Measurements from ENCODE around the gene WEE1. TPM values are rescaled to one million over a fixed set of nuclear protein-coding genes. Genes with fewer than 3 reads are reported as not detected.

The WEE1 gene
- 10.9 TPM for total RNA-seq
- long read RNA-seq, transcript WEE1-202 (11 exons, 2,799 nt), result major isoform, 18 of 24 reads
- long read RNA-seq, partial matches to known transcripts, result 5 of 24 reads
- long read RNA-seq, other reads (novel, unspliced or antisense), result 1 of 24 reads

DNA sequence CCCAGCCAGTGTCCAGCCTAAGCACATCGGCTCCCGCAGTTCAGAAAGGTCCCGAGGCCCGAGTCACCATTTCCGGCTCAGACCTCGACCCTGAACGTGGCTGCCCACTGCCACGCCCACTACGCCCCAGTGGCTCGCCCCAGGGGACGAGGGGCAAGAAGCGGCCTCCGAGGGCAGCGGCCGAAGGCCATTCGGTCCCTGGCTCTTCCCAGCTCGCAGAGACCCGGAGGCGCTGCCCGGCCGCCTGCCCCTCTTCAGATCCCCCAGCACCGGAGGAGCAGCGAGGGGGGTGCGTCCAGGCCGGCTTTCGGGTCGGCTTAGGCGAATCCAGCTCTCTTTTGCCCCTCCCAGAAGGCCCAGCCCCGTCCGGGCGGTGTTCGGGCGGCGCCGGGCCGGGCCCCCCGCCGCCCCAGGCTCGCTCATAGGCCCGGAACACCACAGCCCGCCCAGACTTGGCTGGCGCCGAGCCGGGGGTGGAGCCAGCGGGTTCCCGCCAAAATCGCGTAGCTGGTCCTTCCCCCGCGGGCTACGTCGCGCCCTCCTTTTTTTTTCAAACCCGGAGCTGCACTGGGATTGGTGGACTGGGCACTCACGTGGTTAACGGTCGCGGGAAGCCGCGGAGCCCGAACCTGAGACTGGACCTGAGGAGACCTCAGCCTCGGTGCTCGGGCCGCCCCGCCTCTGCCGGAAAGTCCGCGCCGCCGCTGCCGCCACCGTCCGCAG is at the start of gene WEE1:
Gene WEE1 (plus strand): TSS at position 619 of the 723 bp plus-strand sequence. CDS start 264 bp downstream, outside the sequence.
- peaks cover 14% of the 10 kb centered on the region for H3K4me1 ChIP-seq
- DNase-seq (peak; percentile 99), ATAC-seq (peak; percentile 95)
- peak within 1 kb of the TSS; percentile 77 for H3K4me3 ChIP-seq
- peak within 1 kb of the TSS; percentile 97 for H3K27ac ChIP-seq
- intact Hi-C loops (cut with DNase I), result no loop called here
- no peaks in the 10 kb centered on the region for H3K9me3 ChIP-seq
- H3K36me3 ChIP-seq, result no peaks in the 10 kb centered on the region
- TF ChIP-seq, protein P1, sequence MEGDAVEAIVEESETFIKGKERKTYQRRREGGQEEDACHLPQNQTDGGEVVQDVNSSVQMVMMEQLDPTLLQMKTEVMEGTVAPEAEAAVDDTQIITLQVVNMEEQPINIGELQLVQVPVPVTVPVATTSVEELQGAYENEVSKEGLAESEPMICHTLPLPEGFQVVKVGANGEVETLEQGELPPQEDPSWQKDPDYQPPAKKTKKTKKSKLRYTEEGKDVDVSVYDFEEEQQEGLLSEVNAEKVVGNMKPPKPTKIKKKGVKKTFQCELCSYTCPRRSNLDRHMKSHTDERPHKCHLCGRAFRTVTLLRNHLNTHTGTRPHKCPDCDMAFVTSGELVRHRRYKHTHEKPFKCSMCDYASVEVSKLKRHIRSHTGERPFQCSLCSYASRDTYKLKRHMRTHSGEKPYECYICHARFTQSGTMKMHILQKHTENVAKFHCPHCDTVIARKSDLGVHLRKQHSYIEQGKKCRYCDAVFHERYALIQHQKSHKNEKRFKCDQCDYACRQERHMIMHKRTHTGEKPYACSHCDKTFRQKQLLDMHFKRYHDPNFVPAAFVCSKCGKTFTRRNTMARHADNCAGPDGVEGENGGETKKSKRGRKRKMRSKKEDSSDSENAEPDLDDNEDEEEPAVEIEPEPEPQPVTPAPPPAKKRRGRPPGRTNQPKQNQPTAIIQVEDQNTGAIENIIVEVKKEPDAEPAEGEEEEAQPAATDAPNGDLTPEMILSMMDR (IDR thresholded peaks at IDR 0.05), result no peak
- H3K27me3 ChIP-seq, result no peaks in the 10 kb centered on the region

DNA sequence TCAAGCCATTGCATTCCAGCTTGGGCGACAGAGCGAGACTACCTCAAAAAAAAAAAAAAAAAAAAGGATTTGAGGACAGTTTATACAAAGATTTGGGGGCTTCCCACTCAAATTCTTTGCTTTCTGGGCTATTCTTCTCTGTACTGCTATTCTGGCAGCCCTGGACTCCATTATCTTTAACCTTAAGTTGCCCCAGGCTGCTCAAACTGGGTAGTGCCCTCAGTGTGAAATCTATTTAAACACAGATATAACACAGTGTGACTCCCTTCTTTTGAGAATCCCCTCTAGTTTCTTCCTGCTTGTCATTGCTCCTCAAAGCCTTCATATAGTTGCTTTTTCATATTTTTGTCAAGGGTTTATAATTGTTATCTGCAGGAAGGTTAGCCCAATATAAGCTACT is 49.5 kb upstream of the WEE1 start:
- Histone ChIP-seq H3K4me3 (no peak overlapping the region), H3K27me3 (no peaks in the 10 kb centered on the region), H3K27ac (no peak overlapping the region), H3K9me3 (no peaks in the 10 kb centered on the region), H3K36me3 (peaks cover 15% of the 10 kb centered on the region), H3K4me1 (no peaks in the 10 kb centered on the region)
- TF ChIP-seq, protein P1 (IDR thresholded peaks at IDR 0.05), result no peak
- intact Hi-C loops (cut with DNase I), result no loop called here
- DNase-seq, result no peak
- no peak for ATAC-seq

DNA sequence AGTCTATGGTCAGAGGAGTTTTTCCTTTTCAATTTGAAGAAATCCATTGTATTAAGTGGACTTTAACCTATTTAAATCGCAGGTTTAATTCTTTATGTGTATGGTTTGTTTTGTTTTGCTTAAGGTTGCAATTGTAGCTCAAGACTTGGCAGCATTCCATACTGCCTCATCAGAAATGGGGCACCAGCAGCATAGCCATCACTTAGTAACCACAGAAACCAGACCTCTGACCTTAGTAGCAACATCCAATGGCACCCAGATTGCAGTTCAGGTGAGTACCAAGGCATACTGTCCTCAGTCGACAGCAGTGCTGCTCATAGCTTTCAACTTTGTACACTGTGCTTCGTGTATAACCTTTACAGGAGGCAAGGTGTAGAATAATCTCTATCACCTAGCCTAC is 48.4 kb upstream of the WEE1 start:
- no peaks in the 10 kb centered on the region for H3K4me1 ChIP-seq

DNA sequence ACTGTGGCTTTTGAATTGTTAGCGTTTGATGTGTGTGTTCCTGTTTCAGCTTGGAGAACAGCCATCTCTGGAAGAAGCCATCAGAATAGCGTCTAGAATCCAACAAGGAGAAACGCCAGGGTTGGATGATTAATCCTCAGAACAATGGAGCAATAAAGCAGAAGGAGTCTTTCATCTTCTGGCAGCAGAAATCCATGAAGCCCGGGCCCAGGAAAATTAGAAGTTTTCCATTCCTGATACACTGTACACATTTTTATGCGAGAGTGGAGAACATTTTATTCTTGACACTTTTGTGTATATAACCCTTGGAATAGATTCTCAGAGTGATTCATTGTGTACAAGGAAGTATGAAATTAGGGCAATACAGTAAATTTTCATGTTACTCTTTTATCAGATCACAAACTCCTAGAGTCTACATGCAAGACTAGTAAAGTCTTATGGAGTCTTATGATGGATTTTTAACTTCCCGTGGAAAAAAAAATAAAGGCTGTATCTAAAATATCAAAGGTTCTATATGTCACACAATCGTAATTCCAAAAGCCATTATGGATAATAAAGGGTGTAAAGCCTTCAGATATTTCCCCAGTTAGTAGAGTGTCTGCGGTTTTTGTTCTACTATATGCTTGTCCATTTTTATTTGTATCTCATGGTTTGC is 45.9 kb upstream of the WEE1 start:
- intact Hi-C loops (cut with DNase I), result no loop called here
- ATAC-seq (no peak), DNase-seq (no peak)
- no peaks in the 10 kb centered on the region for H3K4me1 ChIP-seq
- H3K36me3 ChIP-seq, result no peaks in the 10 kb centered on the region
- TF ChIP-seq, protein P1 (IDR thresholded peaks at IDR 0.05), result no peak
- H3K27ac ChIP-seq, result no peak overlapping the region
- H3K9me3 ChIP-seq, result no peaks in the 10 kb centered on the region
- H3K4me3 ChIP-seq, result no peak overlapping the region
- no peaks in the 10 kb centered on the region for H3K27me3 ChIP-seq

More for the DNA sequence above, 48.4 kb upstream of the WEE1 start:
- Histone ChIP-seq H3K4me3 (no peak overlapping the region), H3K27ac (no peak overlapping the region), H3K27me3 (no peaks in the 10 kb centered on the region), H3K9me3 (no peaks in the 10 kb centered on the region), H3K36me3 (peaks cover 15% of the 10 kb centered on the region)
- ATAC-seq (no peak), DNase-seq (no peak)
- intact Hi-C loops (cut with DNase I), result no loop called here
- TF ChIP-seq, protein P1 (IDR thresholded peaks at IDR 0.05), result no peak

DNA sequence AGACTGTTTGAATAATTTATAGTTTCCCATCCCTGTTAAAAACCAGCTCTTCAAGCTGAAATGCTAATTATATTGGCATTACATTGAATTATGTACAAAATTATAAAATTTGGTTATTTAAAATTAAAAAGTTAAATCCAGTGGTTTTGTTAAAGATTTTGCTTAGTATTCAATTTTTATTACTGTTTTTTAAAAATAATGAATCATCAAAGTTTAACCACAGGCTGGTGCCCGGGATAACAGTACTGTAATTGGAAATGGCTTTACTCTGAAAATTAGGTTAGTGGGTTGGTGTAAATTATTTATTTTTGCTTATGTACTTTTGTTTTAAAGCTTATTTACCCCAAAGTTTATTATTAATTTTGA is 45.4 kb upstream of the WEE1 start:
- Histone ChIP-seq H3K4me1 (no peaks in the 10 kb centered on the region), H3K36me3 (no peaks in the 10 kb centered on the region), H3K27ac (no peak overlapping the region), H3K4me3 (no peak overlapping the region), H3K27me3 (no peaks in the 10 kb centered on the region), H3K9me3 (no peaks in the 10 kb centered on the region)
- intact Hi-C loops (cut with DNase I), result no loop called here
- TF ChIP-seq, protein P1 (IDR thresholded peaks at IDR 0.05), result no peak
- DNase-seq (no peak), ATAC-seq (no peak)
